ENCODE data around the gene ING3. TPM values are rescaled to one million over a fixed set of nuclear protein-coding genes. Genes with fewer than 3 reads are reported as not detected.

Gene ING3
- total and polyA plus RNA-seq, 2 of the 8 experiments (the other 6 are each of a cell fraction or from before 2014, with no cell fraction given): 6.0 to 17.7 TPM

DNA sequence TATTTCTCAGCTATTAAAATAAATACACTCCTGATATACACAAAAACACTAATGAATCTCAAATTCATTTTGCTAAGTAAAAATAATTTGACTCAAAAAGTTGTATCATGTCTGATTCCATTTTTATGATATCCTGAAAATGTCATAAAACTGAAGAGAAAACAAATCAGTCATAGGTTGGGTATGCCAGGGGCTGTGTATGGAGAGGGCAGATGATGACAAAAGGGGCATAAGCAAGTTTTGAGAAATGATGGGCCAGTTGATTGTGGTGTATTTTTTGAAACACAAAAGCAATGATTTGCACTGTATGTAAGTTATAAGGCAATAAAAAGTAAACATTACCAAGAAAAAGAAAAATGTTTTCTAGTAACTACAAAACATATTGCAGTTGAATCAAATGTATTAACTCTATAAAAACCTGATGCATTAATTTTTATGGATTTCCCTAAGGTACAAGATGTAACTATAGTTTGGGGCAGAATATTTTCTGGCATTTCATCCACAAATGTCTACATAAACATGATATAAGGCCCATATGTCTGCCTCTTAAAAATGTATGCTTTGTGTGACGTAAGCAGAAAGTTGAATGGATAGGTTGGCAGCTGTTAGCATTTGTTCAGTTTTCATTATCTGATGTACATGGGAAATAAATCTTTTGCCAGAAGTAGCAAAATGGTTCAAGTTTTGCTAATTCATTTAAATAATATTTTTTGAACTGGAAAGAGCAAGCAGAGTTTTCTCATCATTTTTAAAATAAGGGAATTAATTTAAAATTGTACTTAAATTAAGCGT, 35.1 kb upstream of the ING3 start:
- TF ChIP-seq RFX5 (IDR thresholded peaks at IDR 0.05; ENCODE audit: borderline replicate concordance, low read depth, low read length): no peak
- no peak for TF ChIP-seq SIRT6 (IDR thresholded peaks at IDR 0.05; ENCODE audit: low read length)
- TF ChIP-seq, protein P1, sequence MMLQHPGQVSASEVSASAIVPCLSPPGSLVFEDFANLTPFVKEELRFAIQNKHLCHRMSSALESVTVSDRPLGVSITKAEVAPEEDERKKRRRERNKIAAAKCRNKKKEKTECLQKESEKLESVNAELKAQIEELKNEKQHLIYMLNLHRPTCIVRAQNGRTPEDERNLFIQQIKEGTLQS (IDR thresholded peaks at IDR 0.05; ENCODE audit: insufficient read depth, low read depth, low read length): no peak
- TF ChIP-seq CTCF (IDR thresholded peaks at IDR 0.05; ENCODE audit: control extremely low read depth in 1 of 3, insufficient read depth in 1 of 3, low read depth in 1 of 3, low read length in 3 of 3): no peak
- TF ChIP-seq POU5F1 (IDR thresholded peaks at IDR 0.05; ENCODE audit: low read depth, low read length): no peak
- no peak for TF ChIP-seq SUZ12 (IDR thresholded peaks at IDR 0.05; ENCODE audit: low read length)
- no peak for TF ChIP-seq TAF7 (optimal IDR thresholded peaks at IDR 0.05; ENCODE audit: borderline replicate concordance, low read depth, low read length)
- no peak for TF ChIP-seq CBX8 (IDR thresholded peaks at IDR 0.05; ENCODE audit: borderline replicate concordance, low read depth, low read length)
- Histone ChIP-seq H3K9me3 (ENCODE audit: insufficient read depth in 2 of 2, low read depth in 1 of 2, low read length in 1 of 2) (no peaks in the 10 kb centered on the region), H3K14ac (ENCODE audit: insufficient read length) (no peak overlapping the region), H3K36me3 (ENCODE audit: control insufficient read depth in 2 of 4, insufficient read depth in 4 of 4, low read length in 3 of 4) (no peaks in the 10 kb centered on the region), H4K91ac (replicated peaks; ENCODE audit: insufficient read length, low read length) (no peak overlapping the region), H4K8ac (ENCODE audit: extremely low read depth, insufficient read depth, low read length) (no peak overlapping the region), H2AK5ac (ENCODE audit: low read depth, low read length) (no peak overlapping the region), H3K4ac (replicated peaks; ENCODE audit: insufficient read length, low read depth, low read length) (no peak overlapping the region), H3K4me3 (ENCODE audit: extremely low read depth in 1 of 4, insufficient read depth in 2 of 4, low read depth in 3 of 4, low read length in 4 of 4) (no peak overlapping the region), H3K27me3 (replicated peaks in 1 of 4; ENCODE audit: control insufficient read depth in 3 of 4, extremely low read depth in 1 of 4, insufficient read depth in 3 of 4, low read length in 3 of 4) (no peaks in the 10 kb centered on the region), H4K5ac (ENCODE audit: insufficient read length, low read depth, low read length) (no peak overlapping the region), H4K20me1 (replicated peaks in 1 of 2; ENCODE audit: control insufficient read depth in 1 of 2, insufficient read depth in 2 of 2, low read length in 2 of 2) (no peaks in the 10 kb centered on the region), H3K79me2 (ENCODE audit: control insufficient read depth in 1 of 2, insufficient read depth in 2 of 2, low read length in 2 of 2) (no peaks in the 10 kb centered on the region), H3K27ac (ENCODE audit: low read depth, low read length) (no peak overlapping the region), H2BK120ac (replicated peaks; ENCODE audit: low read depth, low read length) (no peak overlapping the region), H2AFZ (ENCODE audit: low read length) (no peak overlapping the region), H3K56ac (replicated peaks; ENCODE audit: insufficient read length, low read depth, low read length) (no peak overlapping the region), H2BK12ac (ENCODE audit: low read depth, low read length) (no peak overlapping the region), H3K4me1 (replicated peaks in 1 of 4; ENCODE audit: control insufficient read depth in 3 of 4, insufficient read depth in 4 of 4, low read length in 3 of 4) (no peaks in the 10 kb centered on the region), H3K9ac (replicated peaks in 1 of 4; ENCODE audit: extremely low read depth in 1 of 4, low read depth in 3 of 4, low read length in 3 of 4) (no peak overlapping the region), H3K23me2 (ENCODE audit: low read depth, low read length) (no peaks in the 10 kb centered on the region), H3K18ac (ENCODE audit: extremely low read depth, low read length) (no peak overlapping the region), H3K23ac (ENCODE audit: insufficient read length) (no peak overlapping the region), H2BK15ac (ENCODE audit: low read length) (no peak overlapping the region), H2BK20ac (ENCODE audit: low read length) (no peak overlapping the region), H3K4me2 (ENCODE audit: insufficient read depth in 1 of 2, low read depth in 2 of 2, low read length in 2 of 2) (no peak overlapping the region), H2BK5ac (ENCODE audit: low read depth, low read length) (no peak overlapping the region), H3K79me1 (ENCODE audit: low read depth, low read length) (no peaks in the 10 kb centered on the region)
- FAIRE-seq: no peak
- no peak for DNase-seq (ENCODE audit: low read depth in 1 of 2, low spot score in 2 of 2)
- ChIA-PET POLR2A (ENCODE audit: partially characterized antibody) (no interaction called here), CTCF (ENCODE audit: partially characterized antibody) (no interaction called here)
- WGBS, 2 experiments (ENCODE audit: extremely low coverage in 1 of 2, insufficient coverage in 1 of 2, insufficient read length in 1 of 2, insufficient replicate concordance in 2 of 2, low coverage in 1 of 2, low lambda C conversion rate in 2 of 2, missing lambda C conversion rate in 1 of 2): 91% methylated on average over 2 of the region's 2 CpGs; no CpG with 5 or more reads in 1 of the 2 experiments
